Astrocyte (in vitro differentiated cells and primary cell): ENCODE results near the gene ZNF124.

Experiments used
- EZH2 ChIP-seq: IDR thresholded peaks from 2 replicates; pipeline ENCODE4 v1.6.1; 2012; ENCODE audit warnings: mild to moderate bottlenecking, low read length, inconsistent platforms; ENCODE audit not compliant: insufficient read depth
- TF ChIP-seq, protein P1 (sequence below): IDR thresholded peaks from 2 replicates; pipeline ENCODE4 v1.5.1; 2011; ENCODE audit warnings: low read depth, mild to moderate bottlenecking, inconsistent platforms, low read length, moderate library complexity; ENCODE audit not compliant: insufficient read depth

- TF ChIP-seq, protein P1, sequence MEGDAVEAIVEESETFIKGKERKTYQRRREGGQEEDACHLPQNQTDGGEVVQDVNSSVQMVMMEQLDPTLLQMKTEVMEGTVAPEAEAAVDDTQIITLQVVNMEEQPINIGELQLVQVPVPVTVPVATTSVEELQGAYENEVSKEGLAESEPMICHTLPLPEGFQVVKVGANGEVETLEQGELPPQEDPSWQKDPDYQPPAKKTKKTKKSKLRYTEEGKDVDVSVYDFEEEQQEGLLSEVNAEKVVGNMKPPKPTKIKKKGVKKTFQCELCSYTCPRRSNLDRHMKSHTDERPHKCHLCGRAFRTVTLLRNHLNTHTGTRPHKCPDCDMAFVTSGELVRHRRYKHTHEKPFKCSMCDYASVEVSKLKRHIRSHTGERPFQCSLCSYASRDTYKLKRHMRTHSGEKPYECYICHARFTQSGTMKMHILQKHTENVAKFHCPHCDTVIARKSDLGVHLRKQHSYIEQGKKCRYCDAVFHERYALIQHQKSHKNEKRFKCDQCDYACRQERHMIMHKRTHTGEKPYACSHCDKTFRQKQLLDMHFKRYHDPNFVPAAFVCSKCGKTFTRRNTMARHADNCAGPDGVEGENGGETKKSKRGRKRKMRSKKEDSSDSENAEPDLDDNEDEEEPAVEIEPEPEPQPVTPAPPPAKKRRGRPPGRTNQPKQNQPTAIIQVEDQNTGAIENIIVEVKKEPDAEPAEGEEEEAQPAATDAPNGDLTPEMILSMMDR = no peak
- no peak for TF ChIP-seq EZH2
Observed at GRCh38 chr1:247172996-247173395, 1.2 kb upstream of the ZNF124 start.
